GM19193 (cell line): Measurements from ENCODE around the gene ABHD17A.

ENCODE experiments used
- POLR2A ChIP-seq: IDR thresholded peaks from 4 replicates; pipeline ENCODE4 v1.6.1; 2011; ENCODE audit not compliant: insufficient read depth, insufficient read length; ENCODE audit errors: extremely low read depth

The ABHD17A gene

GRCh38 chr19:1828279-1829238 is 56.7 kb downstream of the ABHD17A start:
- no peak for TF ChIP-seq POLR2A

GRCh38 chr19:1827566-1828278 is 57.6 kb downstream of the ABHD17A start:
- no peak for TF ChIP-seq POLR2A
